ENCODE data around the gene RXRG.

DNA sequence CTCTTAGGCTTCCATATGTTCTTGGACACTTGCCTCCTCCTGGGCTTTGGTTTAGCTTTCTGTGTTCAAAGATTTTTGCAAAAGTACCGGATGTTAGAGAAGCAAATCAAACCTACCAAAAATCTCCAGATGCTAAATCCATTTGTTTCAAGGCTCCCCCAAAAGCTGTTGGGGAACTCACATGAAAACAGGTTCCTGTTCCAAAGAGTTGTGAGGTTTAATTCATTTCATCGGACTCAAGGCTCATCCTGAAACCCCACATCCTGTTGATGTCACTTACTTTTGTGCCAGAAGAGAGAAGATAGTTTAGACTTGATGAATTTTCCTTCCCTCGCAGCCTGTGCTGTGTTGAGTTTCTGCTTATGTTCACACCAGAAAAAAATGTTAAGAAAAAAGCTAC, 41.7 kb upstream of the RXRG start:
- TF ChIP-seq CBFA2T2 (conservative IDR thresholded peaks at IDR 0.05) (no peak), ZZZ3 (IDR thresholded peaks at IDR 0.05) (no peak), ZNF121 (CRISPR knock-in tag; conservative IDR thresholded peaks at IDR 0.05) (no peak), KLF13 (tag; IDR thresholded peaks at IDR 0.05; ENCODE audit: borderline replicate concordance, low read depth) (no peak), ZFP36 (IDR thresholded peaks at IDR 0.05; ENCODE audit: low read depth, low read length, partially characterized antibody) (no peak), NUFIP1 (IDR thresholded peaks at IDR 0.05; ENCODE audit: partially characterized antibody) (no peak), ARID2 (IDR thresholded peaks at IDR 0.05) (no peak), FOS (IDR thresholded peaks at IDR 0.05; ENCODE audit: extremely low read depth, insufficient read length) (no peak), ZNF274 (IDR thresholded peaks at IDR 0.05; ENCODE audit: borderline replicate concordance, low read depth, low read length) (no peak)
- TF ChIP-seq, protein P1, sequence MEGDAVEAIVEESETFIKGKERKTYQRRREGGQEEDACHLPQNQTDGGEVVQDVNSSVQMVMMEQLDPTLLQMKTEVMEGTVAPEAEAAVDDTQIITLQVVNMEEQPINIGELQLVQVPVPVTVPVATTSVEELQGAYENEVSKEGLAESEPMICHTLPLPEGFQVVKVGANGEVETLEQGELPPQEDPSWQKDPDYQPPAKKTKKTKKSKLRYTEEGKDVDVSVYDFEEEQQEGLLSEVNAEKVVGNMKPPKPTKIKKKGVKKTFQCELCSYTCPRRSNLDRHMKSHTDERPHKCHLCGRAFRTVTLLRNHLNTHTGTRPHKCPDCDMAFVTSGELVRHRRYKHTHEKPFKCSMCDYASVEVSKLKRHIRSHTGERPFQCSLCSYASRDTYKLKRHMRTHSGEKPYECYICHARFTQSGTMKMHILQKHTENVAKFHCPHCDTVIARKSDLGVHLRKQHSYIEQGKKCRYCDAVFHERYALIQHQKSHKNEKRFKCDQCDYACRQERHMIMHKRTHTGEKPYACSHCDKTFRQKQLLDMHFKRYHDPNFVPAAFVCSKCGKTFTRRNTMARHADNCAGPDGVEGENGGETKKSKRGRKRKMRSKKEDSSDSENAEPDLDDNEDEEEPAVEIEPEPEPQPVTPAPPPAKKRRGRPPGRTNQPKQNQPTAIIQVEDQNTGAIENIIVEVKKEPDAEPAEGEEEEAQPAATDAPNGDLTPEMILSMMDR (IDR thresholded peaks at IDR 0.05 in 2 of 3, conservative IDR thresholded peaks at IDR 0.05 in 1 of 3; ENCODE audit: insufficient read depth in 2 of 3, low read depth in 1 of 3, low read length in 3 of 3) = no peak
